ENCODE results near the gene PDIA2.

DNA sequence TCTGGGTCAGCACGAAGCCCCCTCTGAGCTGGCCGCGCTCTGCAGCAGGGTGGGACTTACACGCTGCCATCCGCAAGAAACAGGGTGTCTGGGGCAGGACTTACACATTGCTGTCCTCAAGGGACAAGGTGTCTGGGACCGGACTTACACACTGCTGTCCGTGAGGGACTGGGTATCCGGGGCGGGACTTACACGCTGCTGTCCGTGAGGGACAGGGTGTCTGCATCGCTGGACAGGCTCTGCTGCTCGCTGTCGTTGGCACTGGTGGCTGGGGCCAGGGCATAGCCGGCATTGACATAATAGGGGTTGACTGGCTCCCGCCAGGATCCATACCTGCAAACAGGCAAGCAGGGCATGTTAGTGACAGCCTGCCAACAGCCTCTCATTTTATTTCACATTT is 31.4 kb downstream of the PDIA2 start:
- TF ChIP-seq MAX (IDR thresholded peaks at IDR 0.05) (no peak), CBX2 (IDR thresholded peaks at IDR 0.05; ENCODE audit: borderline replicate concordance, low read depth) (no peak), EP300 (IDR thresholded peaks at IDR 0.05) (no peak), POLR2A (IDR thresholded peaks at IDR 0.05; ENCODE audit: low read length) (no peak), MAZ (IDR thresholded peaks at IDR 0.05; ENCODE audit: borderline replicate concordance, low read depth, low read length) (no peak)

Data from A549 (cell line).